ENCODE data around the gene EDDM3A.

Gene EDDM3A

DNA sequence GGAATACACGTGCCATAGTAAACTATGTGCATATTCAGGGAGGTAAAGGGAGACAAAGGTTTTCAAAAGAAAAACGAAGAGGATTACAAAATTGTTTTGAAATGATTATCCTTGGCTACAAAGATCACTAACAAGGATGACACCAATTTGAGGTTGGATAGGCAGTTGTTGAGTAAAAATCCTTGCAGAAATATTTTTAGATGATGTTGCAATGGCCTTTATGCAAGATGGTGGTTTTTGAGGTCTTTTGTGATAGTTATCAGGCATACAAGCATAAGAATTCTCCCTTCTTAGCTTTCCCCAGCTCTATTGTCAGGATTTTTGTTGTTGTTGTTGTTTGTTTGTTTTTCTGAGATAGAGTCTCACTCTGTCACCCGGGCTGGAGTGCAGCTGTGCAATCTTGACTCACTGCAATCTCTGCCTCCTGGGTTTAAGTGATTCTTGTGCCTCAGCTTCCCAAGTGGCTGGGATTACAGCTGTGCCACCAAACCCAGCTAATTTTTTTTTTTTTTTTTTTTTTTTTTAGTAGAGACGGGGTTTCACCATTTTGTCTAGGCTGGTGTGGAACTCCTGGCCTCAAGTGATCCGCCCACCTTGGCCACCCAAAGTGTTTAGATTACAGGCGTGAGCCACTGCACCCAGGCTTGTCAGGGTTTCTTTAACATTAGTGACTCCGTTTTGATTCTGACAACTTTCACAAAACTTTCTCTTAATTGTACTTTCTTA lies 49.1 kb downstream of the EDDM3A start:
- TF ChIP-seq YY1 (IDR thresholded peaks at IDR 0.05; ENCODE audit: low read depth): no peak
- TF ChIP-seq TEAD4 (IDR thresholded peaks at IDR 0.05): no peak
- TF ChIP-seq MAX (IDR thresholded peaks at IDR 0.05): no peak
- TF ChIP-seq FOXM1 (IDR thresholded peaks at IDR 0.05; ENCODE audit: borderline replicate concordance, low read depth): no peak
- no peak for TF ChIP-seq RAD21 (IDR thresholded peaks at IDR 0.05; ENCODE audit: low read depth)
- no peak for TF ChIP-seq NFIC (IDR thresholded peaks at IDR 0.05)
- no peak for TF ChIP-seq CEBPB (IDR thresholded peaks at IDR 0.05)
- no peak for TF ChIP-seq ZBTB7A (IDR thresholded peaks at IDR 0.05; ENCODE audit: low read depth)
- no peak for TF ChIP-seq TAF1 (IDR thresholded peaks at IDR 0.05; ENCODE audit: low read depth)
- TF ChIP-seq EP300 (IDR thresholded peaks at IDR 0.05; ENCODE audit: borderline replicate concordance): no peak
- no peak for TF ChIP-seq TCF12 (IDR thresholded peaks at IDR 0.05; ENCODE audit: low read depth)
- TF ChIP-seq CREB1 (IDR thresholded peaks at IDR 0.05; ENCODE audit: low read depth): no peak
- no peak for TF ChIP-seq EGR1 (IDR thresholded peaks at IDR 0.05)
- TF ChIP-seq, protein P1, sequence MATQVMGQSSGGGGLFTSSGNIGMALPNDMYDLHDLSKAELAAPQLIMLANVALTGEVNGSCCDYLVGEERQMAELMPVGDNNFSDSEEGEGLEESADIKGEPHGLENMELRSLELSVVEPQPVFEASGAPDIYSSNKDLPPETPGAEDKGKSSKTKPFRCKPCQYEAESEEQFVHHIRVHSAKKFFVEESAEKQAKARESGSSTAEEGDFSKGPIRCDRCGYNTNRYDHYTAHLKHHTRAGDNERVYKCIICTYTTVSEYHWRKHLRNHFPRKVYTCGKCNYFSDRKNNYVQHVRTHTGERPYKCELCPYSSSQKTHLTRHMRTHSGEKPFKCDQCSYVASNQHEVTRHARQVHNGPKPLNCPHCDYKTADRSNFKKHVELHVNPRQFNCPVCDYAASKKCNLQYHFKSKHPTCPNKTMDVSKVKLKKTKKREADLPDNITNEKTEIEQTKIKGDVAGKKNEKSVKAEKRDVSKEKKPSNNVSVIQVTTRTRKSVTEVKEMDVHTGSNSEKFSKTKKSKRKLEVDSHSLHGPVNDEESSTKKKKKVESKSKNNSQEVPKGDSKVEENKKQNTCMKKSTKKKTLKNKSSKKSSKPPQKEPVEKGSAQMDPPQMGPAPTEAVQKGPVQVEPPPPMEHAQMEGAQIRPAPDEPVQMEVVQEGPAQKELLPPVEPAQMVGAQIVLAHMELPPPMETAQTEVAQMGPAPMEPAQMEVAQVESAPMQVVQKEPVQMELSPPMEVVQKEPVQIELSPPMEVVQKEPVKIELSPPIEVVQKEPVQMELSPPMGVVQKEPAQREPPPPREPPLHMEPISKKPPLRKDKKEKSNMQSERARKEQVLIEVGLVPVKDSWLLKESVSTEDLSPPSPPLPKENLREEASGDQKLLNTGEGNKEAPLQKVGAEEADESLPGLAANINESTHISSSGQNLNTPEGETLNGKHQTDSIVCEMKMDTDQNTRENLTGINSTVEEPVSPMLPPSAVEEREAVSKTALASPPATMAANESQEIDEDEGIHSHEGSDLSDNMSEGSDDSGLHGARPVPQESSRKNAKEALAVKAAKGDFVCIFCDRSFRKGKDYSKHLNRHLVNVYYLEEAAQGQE (IDR thresholded peaks at IDR 0.05; ENCODE audit: low read depth): no peak
- TF ChIP-seq, protein P2, sequence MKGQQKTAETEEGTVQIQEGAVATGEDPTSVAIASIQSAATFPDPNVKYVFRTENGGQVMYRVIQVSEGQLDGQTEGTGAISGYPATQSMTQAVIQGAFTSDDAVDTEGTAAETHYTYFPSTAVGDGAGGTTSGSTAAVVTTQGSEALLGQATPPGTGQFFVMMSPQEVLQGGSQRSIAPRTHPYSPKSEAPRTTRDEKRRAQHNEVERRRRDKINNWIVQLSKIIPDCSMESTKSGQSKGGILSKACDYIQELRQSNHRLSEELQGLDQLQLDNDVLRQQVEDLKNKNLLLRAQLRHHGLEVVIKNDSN (IDR thresholded peaks at IDR 0.05): no peak

GRCh38 chr14:20797164-20797563 lies 51.5 kb downstream of the EDDM3A start:
- no peak for TF ChIP-seq TEAD4 (IDR thresholded peaks at IDR 0.05)
- TF ChIP-seq TCF12 (IDR thresholded peaks at IDR 0.05; ENCODE audit: low read depth): no peak
- TF ChIP-seq MAX (IDR thresholded peaks at IDR 0.05): no peak
- no peak for TF ChIP-seq CREB1 (IDR thresholded peaks at IDR 0.05; ENCODE audit: low read depth)
- no peak for TF ChIP-seq ZBTB7A (IDR thresholded peaks at IDR 0.05; ENCODE audit: low read depth)
- no peak for TF ChIP-seq EGR1 (IDR thresholded peaks at IDR 0.05)
- TF ChIP-seq, protein P2 (IDR thresholded peaks at IDR 0.05): no peak
- TF ChIP-seq TAF1 (IDR thresholded peaks at IDR 0.05; ENCODE audit: low read depth): no peak
